HepG2 (cell line): ENCODE results near the gene ZNF185. TPM values are rescaled to one million over a fixed set of nuclear protein-coding genes. Genes with fewer than 3 reads are reported as not detected.
A peak's percentile ranks its signal among the peaks of the same experiment; 100 is the strongest.

ENCODE experiments used
- BCL6 ChIP-seq: IDR thresholded peaks from 2 replicates; pipeline ENCODE4 v1.6.1; 2016; ENCODE audit warnings: missing genetic modification reagents, missing compliant biosample characterization
- CBX5 ChIP-seq: sonication (generic); formaldehyde crosslinking; IDR thresholded peaks from 2 replicates; pipeline ENCODE4 v1.4.0; 2020; ENCODE audit warnings: missing genetic modification reagents, borderline replicate concordance
- CREB1 ChIP-seq, 2 experiments: fragments of 450-650 bp in 1 of 2; IDR thresholded peaks; 2 replicates each; pipeline ENCODE4 v1.6.1; 2016 to 2017; ENCODE audit warnings: control low read depth in 1 of 2, mild to moderate bottlenecking in 1 of 2, missing compliant biosample characterization in 1 of 2, missing genetic modification characterization in 1 of 2
- GATAD1 ChIP-seq: IDR thresholded peaks from 2 replicates; pipeline ENCODE4 v1.6.1; 2016; ENCODE audit warnings: missing genetic modification reagents, missing compliant biosample characterization
- GLI4 ChIP-seq: sonication (generic); formaldehyde crosslinking; IDR thresholded peaks from 2 replicates; pipeline ENCODE4 v1.5.1; 2020; ENCODE audit warnings: missing genetic modification reagents, mild to moderate bottlenecking, moderate library complexity, borderline replicate concordance
- GMEB1 ChIP-seq: sonication (generic); formaldehyde crosslinking; IDR thresholded peaks from 2 replicates; pipeline ENCODE4 v1.5.1; 2020; ENCODE audit warnings: missing genetic modification reagents, mild to moderate bottlenecking, borderline replicate concordance
- GTF3A ChIP-seq: sonication (generic); formaldehyde crosslinking; conservative IDR thresholded peaks from 2 replicates; pipeline ENCODE4 v1.4.0; 2020; ENCODE audit warnings: mild to moderate bottlenecking, missing genetic modification reagents
- IRF2 ChIP-seq: IDR thresholded peaks from 2 replicates; pipeline ENCODE4 v1.6.1; 2018; ENCODE audit warnings: missing genetic modification reagents, missing compliant biosample characterization
- NFKBIZ ChIP-seq: IDR thresholded peaks from 2 replicates; pipeline ENCODE4 v1.6.1; 2018; ENCODE audit warnings: missing genetic modification reagents, missing compliant biosample characterization
- PAX8 ChIP-seq: sonication (generic); formaldehyde crosslinking; IDR thresholded peaks from 2 replicates; pipeline ENCODE4 v1.8.0; 2022; ENCODE audit warnings: mild to moderate bottlenecking, missing genetic modification reagents, borderline replicate concordance
- PHF20 ChIP-seq: sonication (generic); formaldehyde crosslinking; IDR thresholded peaks from 2 replicates; pipeline ENCODE4 v1.5.0; 2020; ENCODE audit warnings: mild to moderate bottlenecking, missing genetic modification reagents
- SMC3 ChIP-seq: IDR thresholded peaks from 2 replicates; pipeline ENCODE4 v1.6.1; 2011; ENCODE audit warnings: low read length, improper control_type of control experiment
- ZBTB14 ChIP-seq: sonication (generic); formaldehyde crosslinking; IDR thresholded peaks from 2 replicates; pipeline ENCODE4 v1.4.0; 2020; ENCODE audit warnings: missing genetic modification reagents
- ZBTB8A ChIP-seq: sonication (generic); formaldehyde crosslinking; IDR thresholded peaks from 2 replicates; pipeline ENCODE4 v1.4.0; 2020; ENCODE audit warnings: mild to moderate bottlenecking, low read depth, missing genetic modification reagents, borderline replicate concordance
- ZGPAT ChIP-seq: IDR thresholded peaks from 2 replicates; pipeline ENCODE4 v1.6.1; 2016; ENCODE audit warnings: mild to moderate bottlenecking
- ZNF317 ChIP-seq: sonication (generic); formaldehyde crosslinking; IDR thresholded peaks from 2 replicates; pipeline ENCODE4 v1.5.0; 2020; ENCODE audit warnings: mild to moderate bottlenecking, missing genetic modification reagents
- ZNF343 ChIP-seq: sonication (generic); formaldehyde crosslinking; IDR thresholded peaks from 2 replicates; pipeline ENCODE4 v1.4.0; 2020; ENCODE audit warnings: mild to moderate bottlenecking, missing genetic modification reagents
- ZNF350 ChIP-seq: sonication (generic); formaldehyde crosslinking; IDR thresholded peaks from 2 replicates; pipeline ENCODE4 v1.4.0; 2020; ENCODE audit warnings: mild to moderate bottlenecking, low read depth, missing genetic modification reagents, borderline replicate concordance
- ZNF597 ChIP-seq: sonication (generic); formaldehyde crosslinking; IDR thresholded peaks from 2 replicates; pipeline ENCODE4 v1.5.0; 2020; ENCODE audit warnings: missing genetic modification reagents
- ZNF776 ChIP-seq: sonication (generic); formaldehyde crosslinking; IDR thresholded peaks from 2 replicates; pipeline ENCODE4 v1.4.0; 2020; ENCODE audit warnings: mild to moderate bottlenecking, missing genetic modification reagents
- polyA plus RNA-seq, 8 experiments: library from polyadenylated mRNA; depleted of rRNA in 3 of 8; stranded (reverse) in 7 of 8; unstranded in 1 of 8; fragments of >200 nt; fragmentation: Illumina TruSeq in 4 of 8; extraction: Trizol in 4 of 8; gene quantifications; 2 replicates each; pipeline versions ENCODE4 v1.2.1 to v1.2.3, GENCODE V29; 2011 to 2016; ENCODE audit warnings: low read depth in 4 of 8, missing spikeins in 1 of 8, mixed read lengths in 1 of 8; ENCODE audit not compliant: insufficient read depth in 1 of 8
- total RNA-seq, 5 experiments: library from RNA; depleted of rRNA; stranded (reverse); fragments of >200 nt; fragmentation: Illumina TruSeq; extraction: Trizol; gene quantifications; 2 replicates each; pipeline ENCODE4 v1.2.3, GENCODE V29; 2016; ENCODE audit warnings: low read depth in 1 of 5

Gene ZNF185
- total and polyA plus RNA-seq, 2 of the 13 experiments (the other 11 are each of a cell fraction or from before 2014, with no cell fraction given): 1.6 to 3.4 TPM

GRCh38 chrX:152941328-152942076 lies 43.6 kb downstream of the ZNF185 start (continued):
- TF ChIP-seq ZGPAT (CRISPR knock-in tag): peak; percentile 60; the same call in 1 of the 2 replicates
- no peak for TF ChIP-seq IRF2 (CRISPR knock-in tag)
- peak; percentile 94 for TF ChIP-seq GATAD1 (CRISPR knock-in tag)
- peak; percentile 96 for TF ChIP-seq ZBTB14 (CRISPR knock-in tag)
- peak; percentile 66; the same call in 1 of the 2 replicates for TF ChIP-seq CBX5 (CRISPR knock-in tag)
- no peak for TF ChIP-seq ZNF776 (CRISPR knock-in tag)
- TF ChIP-seq SMC3: peak; percentile 4; the same call in 1 of the 2 replicates
- no peak for TF ChIP-seq NFKBIZ (CRISPR knock-in tag)
- 0 out of 2 replicates have a peak, but pooled peaks have one; percentile 36 for TF ChIP-seq ZNF343 (CRISPR knock-in tag)
- no peak for TF ChIP-seq ZNF597 (CRISPR knock-in tag)
- no peak for TF ChIP-seq PAX8 (CRISPR knock-in tag)
- TF ChIP-seq BCL6 (CRISPR knock-in tag): 0 out of 2 replicates have a peak, but pooled peaks have one; percentile 8
- 0 out of 2 replicates have a peak, but pooled peaks have one; percentile 28 for TF ChIP-seq ZNF317
- TF ChIP-seq ZBTB8A (CRISPR knock-in tag): no peak
- peak; percentile 22; the same call in 1 of the 2 replicates for TF ChIP-seq ZNF350 (CRISPR knock-in tag)
- no peak for TF ChIP-seq GLI4 (CRISPR knock-in tag)
- peak; percentile 96 for TF ChIP-seq GMEB1 (CRISPR knock-in tag)
- peak; percentile 73 for TF ChIP-seq PHF20 (CRISPR knock-in tag)
- 0 out of 2 replicates have a peak, but pooled peaks have one; percentile 45 for TF ChIP-seq GTF3A (CRISPR knock-in tag)
- no peak for TF ChIP-seq CREB1 (IDR thresholded peaks at IDR 0.05)
- 0 out of 2 replicates have a peak, but pooled peaks have one; percentile 17 for TF ChIP-seq CREB1 (CRISPR knock-in tag; IDR thresholded peaks at IDR 0.05)
